HG03378 (cell line): ENCODE measurements around the gene PRSS3.
"Not testable (repeated sequence)": the region's sequence is repeated elsewhere in the genome, so short reads cannot be mapped to it uniquely, and the experiment has no call there.

Source experiments
- ATAC-seq: cut with Tn5 transposase; IDR thresholded peaks from one replicate; pipeline ENCODE4 v1.9.1; 2021; ENCODE audit warnings: mild to moderate bottlenecking, moderate library complexity; ENCODE audit not compliant: unreplicated experiment

The PRSS3 gene

GRCh38 chr9:33795281-33795680 lies at the start of gene PRSS3:
PRSS3 (plus strand) TSS chr9:33795561; CDS start chr9:33795574, 13 bp downstream.
- no peak for ATAC-seq

GRCh38 chr9:33748633-33749304 lies 46.6 kb upstream of the PRSS3 start:
- no peak for ATAC-seq

- not testable (repeated sequence) for ATAC-seq
Measured at GRCh38 chr9:33749305-33749654, 46.1 kb upstream of the PRSS3 start.

- ATAC-seq: no peak
Measured at GRCh38 chr9:33750307-33750838, 45.0 kb upstream of the PRSS3 start.

GRCh38 chr9:33750839-33751339 lies 44.5 kb upstream of the PRSS3 start:
- ATAC-seq: no peak

GRCh38 chr9:33751536-33752129 lies 43.7 kb upstream of the PRSS3 start:
- ATAC-seq: no peak

- no peak for ATAC-seq
Measured at GRCh38 chr9:33752130-33752637, 43.2 kb upstream of the PRSS3 start.

GRCh38 chr9:33752789-33753188 lies 42.6 kb upstream of the PRSS3 start:
- ATAC-seq: not testable (repeated sequence)

- not testable (repeated sequence) for ATAC-seq
Measured at GRCh38 chr9:33759648-33760047, 35.7 kb upstream of the PRSS3 start.

- no peak for ATAC-seq
Measured at GRCh38 chr9:33762343-33762742, 33.0 kb upstream of the PRSS3 start.

- ATAC-seq: not testable (repeated sequence)
Measured at GRCh38 chr9:33763709-33764108, 31.7 kb upstream of the PRSS3 start.

- no peak for ATAC-seq
Measured at GRCh38 chr9:33765411-33765810, 29.9 kb upstream of the PRSS3 start.

GRCh38 chr9:33770156-33770880 lies 25.0 kb upstream of the PRSS3 start:
- not testable (repeated sequence) for ATAC-seq

- ATAC-seq: not testable (repeated sequence)
Measured at GRCh38 chr9:33773135-33773534, 22.2 kb upstream of the PRSS3 start.

- ATAC-seq: not testable (repeated sequence)
Measured at GRCh38 chr9:33774074-33774659, 21.2 kb upstream of the PRSS3 start.

GRCh38 chr9:33776578-33776977 lies 18.8 kb upstream of the PRSS3 start:
- no peak for ATAC-seq

- ATAC-seq: peak; percentile 83
Measured at GRCh38 chr9:33778700-33779351, 16.5 kb upstream of the PRSS3 start.

- ATAC-seq: no peak
Measured at GRCh38 chr9:33780276-33780675, 15.1 kb upstream of the PRSS3 start.

GRCh38 chr9:33781736-33782135 lies 13.6 kb upstream of the PRSS3 start:
- ATAC-seq: no peak

GRCh38 chr9:33782395-33783152 lies 12.8 kb upstream of the PRSS3 start:
- ATAC-seq: no peak
